B cell (primary cell): ENCODE data around the gene TMC8. TPM values are rescaled to one million over a fixed set of nuclear protein-coding genes. Genes with fewer than 3 reads are reported as not detected.

ENCODE experiments used
- ATAC-seq: fragments of 200-7000 bp; cut with Tn5 transposase; one replicate; pipeline ENCODE4 v1.10.0; 2021; ENCODE audit warnings: low read depth, mild to moderate bottlenecking, moderate number of reproducible peaks, moderate library complexity
- CTCF ChIA-PET: fragments of 350-600 bp; sonication (Branson Sonifier 250); formaldehyde crosslinking; loops from one replicate; lab custom pipeline; 2021; ENCODE audit warnings: antibody characterized with exemption, inconsistent platforms; lab: Charles Lee
- POLR2A ChIA-PET: fragments of 350-600 bp; sonication (Branson Sonifier 250); formaldehyde crosslinking; loops from one replicate; lab custom pipeline; 2021; ENCODE audit warnings: antibody characterized with exemption; lab: Charles Lee
- DNase-seq: peaks from one replicate; pipeline ENCODE4 v3.0.0; 2013
- H2AFZ ChIP-seq: 2 replicates; pipeline ENCODE4 v1.6.1; 2012; ENCODE audit warnings: mild to moderate bottlenecking, low read depth, low read length; ENCODE audit not compliant: insufficient read depth, poor library complexity, severe bottlenecking
- H3K27ac ChIP-seq, 2 donors: 1 replicate in 1 of 2; 2 replicates in 1 of 2; pipeline ENCODE4 v1.5.1; 2012 to 2013; ENCODE audit warnings: low read length in 2 of 2, mild to moderate bottlenecking in 2 of 2, moderate library complexity in 1 of 2
- H3K27me3 ChIP-seq, 4 experiments: fragments of 200-600 bp in 1 of 4; sonication (generic) in 1 of 4; replicated peaks in 1 of 4; 1 replicate in 2 of 4; 2 replicates in 2 of 4; pipeline versions ENCODE4 v1.6.1 to v1.7.0; 2013 to 2016; ENCODE audit warnings: low read length in 3 of 4, mild to moderate bottlenecking in 2 of 4, mixed read lengths in 1 of 4, moderate library complexity in 1 of 4; ENCODE audit not compliant: insufficient read depth in 4 of 4, control insufficient read depth in 3 of 4; ENCODE audit errors: control extremely low read depth in 1 of 4
- H3K36me3 ChIP-seq, 2 experiments: replicated peaks in 1 of 2; 1 replicate in 1 of 2; 2 replicates in 1 of 2; pipeline versions ENCODE4 v1.6.1 to v1.7.1; 2013; ENCODE audit warnings: low read length in 1 of 2; ENCODE audit not compliant: insufficient read depth in 2 of 2, control insufficient read depth in 1 of 2; ENCODE audit errors: control extremely low read depth in 1 of 2, extremely low read depth in 1 of 2
- H3K4me1 ChIP-seq, 2 donors: fragments of 200-600 bp in 1 of 2; sonication (generic) in 1 of 2; 1 replicate in 1 of 2; 2 replicates in 1 of 2; pipeline versions ENCODE4 v1.5.1 to v1.6.1; 2013 to 2017; ENCODE audit warnings: low read length in 2 of 2; ENCODE audit not compliant: control insufficient read depth in 2 of 2, insufficient read depth in 2 of 2
- H3K4me2 ChIP-seq: replicated peaks from 2 replicates; pipeline ENCODE3; 2012; ENCODE audit warnings: mild to moderate bottlenecking, low read depth, low read length; ENCODE audit not compliant: poor library complexity, severe bottlenecking
- H3K4me3 ChIP-seq, 5 experiments: fragments of 200-600 bp in 1 of 5; sonication (generic) in 1 of 5; 1 replicate in 3 of 5; 2 replicates in 2 of 5; pipeline versions ENCODE4 v1.5.1 to v1.7.0; 2011 to 2016; ENCODE audit warnings: low read length in 4 of 5, mild to moderate bottlenecking in 4 of 5, low read depth in 2 of 5, control low read depth in 1 of 5, moderate library complexity in 1 of 5; ENCODE audit not compliant: insufficient read depth in 1 of 5; ENCODE audit errors: control extremely low read depth in 1 of 5, extremely low read depth in 1 of 5
- H3K79me2 ChIP-seq: fragments of 200-600 bp; sonication (generic); one replicate; pipeline ENCODE4 v1.6.0; 2016; ENCODE audit warnings: low read length; ENCODE audit not compliant: control insufficient read depth, insufficient read depth
- H3K9ac ChIP-seq: fragments of 200-600 bp; sonication (generic); 2 replicates; pipeline ENCODE4 v1.6.1; 2017; ENCODE audit warnings: mild to moderate bottlenecking, low read length, moderate library complexity
- H3K9me3 ChIP-seq, 3 donors: one replicate each; pipeline versions ENCODE4 v1.6.1 to v1.7.1; 2013; ENCODE audit warnings: low read length in 2 of 3; ENCODE audit not compliant: control insufficient read depth in 2 of 3, insufficient read depth in 1 of 3; ENCODE audit errors: control extremely low read depth in 1 of 3
- H4K20me1 ChIP-seq: 2 replicates; pipeline ENCODE4 v1.6.0; 2012; ENCODE audit warnings: mild to moderate bottlenecking, low read length; ENCODE audit not compliant: insufficient read depth, control insufficient read depth, poor library complexity, severe bottlenecking
- H3K27ac Mint-ChIP-seq: one replicate; pipeline ENCODE4 v1.8.0; 2021; ENCODE audit warnings: mixed read lengths
- H3K27me3 Mint-ChIP-seq: one replicate; pipeline ENCODE4 v1.8.0; 2021; ENCODE audit warnings: mixed read lengths
- H3K4me1 Mint-ChIP-seq: one replicate; pipeline ENCODE4 v1.8.0; 2021; ENCODE audit warnings: mixed read lengths
- H3K4me3 Mint-ChIP-seq: one replicate; pipeline ENCODE4 v1.8.0; 2021; ENCODE audit warnings: mixed read lengths
- H3K9me3 Mint-ChIP-seq: one replicate; pipeline ENCODE4 v1.8.0; 2022; ENCODE audit warnings: mixed read lengths; ENCODE audit not compliant: insufficient read depth
- EZH2 ChIP-seq: IDR thresholded peaks from 2 replicates; pipeline ENCODE4 v1.6.1; 2012; ENCODE audit warnings: borderline replicate concordance, low read depth, mild to moderate bottlenecking, moderate library complexity, low read length; ENCODE audit not compliant: insufficient read depth, poor library complexity, severe bottlenecking
- WGBS: methylation state at CpG from one replicate; pipeline ENCODE4 v1.1.5; 2013; ENCODE audit warnings: missing lambda C conversion rate; ENCODE audit not compliant: insufficient coverage; 5-methylcytosine and 5-hydroxymethylcytosine counted together
- intact Hi-C: fragments of 100-400 bp; cut with micrococcal nuclease; formaldehyde crosslinking; loops from one replicate; pipeline ENCODE4 v1.10.0; 2022
- polyA plus RNA-seq: library from polyadenylated mRNA; depleted of rRNA; stranded (reverse); fragments of >200 nt; gene quantifications from 2 replicates; pipeline ENCODE4 v1.2.3, GENCODE V29; 2012
- total RNA-seq, 2 donors: library from RNA; stranded (reverse); fragments of 120-200 nt in 1 of 2; gene quantifications; 1 replicate in 1 of 2; 2 replicates in 1 of 2; pipeline versions ENCODE4 v1.2.3 to v1.2.4, GENCODE V29; 2013 to 2022
- TF ChIP-seq, protein P1 (sequence below): fragments of 200-600 bp; IDR thresholded peaks from one replicate; pipeline ENCODE4 v1.8.0; 2022; ENCODE audit warnings: antibody characterized with exemption, mild to moderate bottlenecking

The TMC8 gene
- total and polyA plus RNA-seq, 2 donors (not counting 1 experiment from before 2014, with no cell fraction given) = 235 to 352 TPM

GRCh38 chr17:78137392-78138203 is 7.0 kb downstream of the TMC8 start:
- H3K27me3 Mint-ChIP-seq = no peaks in the 10 kb centered on the region
- Histone ChIP-seq H3K27ac (peak overlapping the region; percentile 48 to 62), H3K4me3 (peak overlapping the region in 1 of 5 experiments; percentile 7), H3K36me3 (peaks cover 0 to 76% of the 10 kb centered on the region in 2 experiments), H4K20me1 (peaks cover 54% of the 10 kb centered on the region), H3K9ac (peak overlapping the region; percentile 42), H2AFZ (no peak overlapping the region), H3K79me2 (peaks cover 43% of the 10 kb centered on the region), H3K4me2 (peak overlapping the region; percentile 57), H3K27me3 (no peaks in the 10 kb centered on the region), H3K4me1 (peaks cover 74 to 95% of the 10 kb centered on the region in 2 donors), H3K9me3 (peaks cover 0 to 10% (median 0%) of the 10 kb centered on the region in 3 donors)
- ChIA-PET POLR2A (interaction anchor here (0.5 to 22.6 kb wide), 9 partner anchors 9 to 1696 kb away, joined by 3 to 432 read pairs (median 4); partner anchors contain the start of genes SYNGR2, TK1, TMC6 and TMC8), CTCF (interaction anchor here (0.7 to 14.1 kb wide), 13 partner anchors 10 to 112 kb away, joined by 3 to 357 read pairs (median 17); partner anchors contain the start of genes C17orf99, SYNGR2, TK1 and TMC6)
- intact Hi-C loops = loop anchor here (10.0 kb wide), 1 partner anchor 1697 kb away; the partner anchor contains the start of gene CBX4
- 56% methylated on average over 15 of the region's 26 CpGs for WGBS
- H3K9me3 Mint-ChIP-seq = no peaks in the 10 kb centered on the region
- peak; percentile 4 for ATAC-seq
- peak overlapping the region; percentile 54 for H3K4me3 Mint-ChIP-seq
- peak overlapping the region; percentile 87 for H3K27ac Mint-ChIP-seq
- peak; percentile 72 for DNase-seq
- peaks cover 82% of the 10 kb centered on the region for H3K4me1 Mint-ChIP-seq
- TF ChIP-seq, protein P1, sequence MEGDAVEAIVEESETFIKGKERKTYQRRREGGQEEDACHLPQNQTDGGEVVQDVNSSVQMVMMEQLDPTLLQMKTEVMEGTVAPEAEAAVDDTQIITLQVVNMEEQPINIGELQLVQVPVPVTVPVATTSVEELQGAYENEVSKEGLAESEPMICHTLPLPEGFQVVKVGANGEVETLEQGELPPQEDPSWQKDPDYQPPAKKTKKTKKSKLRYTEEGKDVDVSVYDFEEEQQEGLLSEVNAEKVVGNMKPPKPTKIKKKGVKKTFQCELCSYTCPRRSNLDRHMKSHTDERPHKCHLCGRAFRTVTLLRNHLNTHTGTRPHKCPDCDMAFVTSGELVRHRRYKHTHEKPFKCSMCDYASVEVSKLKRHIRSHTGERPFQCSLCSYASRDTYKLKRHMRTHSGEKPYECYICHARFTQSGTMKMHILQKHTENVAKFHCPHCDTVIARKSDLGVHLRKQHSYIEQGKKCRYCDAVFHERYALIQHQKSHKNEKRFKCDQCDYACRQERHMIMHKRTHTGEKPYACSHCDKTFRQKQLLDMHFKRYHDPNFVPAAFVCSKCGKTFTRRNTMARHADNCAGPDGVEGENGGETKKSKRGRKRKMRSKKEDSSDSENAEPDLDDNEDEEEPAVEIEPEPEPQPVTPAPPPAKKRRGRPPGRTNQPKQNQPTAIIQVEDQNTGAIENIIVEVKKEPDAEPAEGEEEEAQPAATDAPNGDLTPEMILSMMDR = peak; percentile 47
- TF ChIP-seq EZH2 = no peak
